Activated T-cell treated with anti-CD3 and anti-CD28 coated beads for 1 hour (primary cell): Measurements from ENCODE around the gene ATP5F1E.

Experiments used
- DNase-seq: peaks from one replicate; pipeline ENCODE4 v3.0.0-alpha.2; 2020; ENCODE audit warnings: low read depth

The ATP5F1E gene

GRCh38 chr20:59005523-59006166 is 26.5 kb downstream of the ATP5F1E start:
- DNase-seq: no peak

- DNase-seq: peak; percentile 36
Observed at GRCh38 chr20:59004763-59005522, 27.2 kb downstream of the ATP5F1E start.

- peak; percentile 40 for DNase-seq
Observed at GRCh38 chr20:59004493-59004762, 27.7 kb downstream of the ATP5F1E start.

- DNase-seq: no peak
Observed at GRCh38 chr20:59003836-59004492, 28.2 kb downstream of the ATP5F1E start.

- DNase-seq: no peak
Observed at GRCh38 chr20:59002874-59003399, 29.2 kb downstream of the ATP5F1E start.

- DNase-seq: no peak
Observed at GRCh38 chr20:59002388-59002787, 29.7 kb downstream of the ATP5F1E start.

GRCh38 chr20:59001449-59002171 is 30.5 kb downstream of the ATP5F1E start:
- no peak for DNase-seq

- DNase-seq: no peak
Observed at GRCh38 chr20:59001068-59001448, 31.1 kb downstream of the ATP5F1E start.

GRCh38 chr20:59000326-59000725 is 31.8 kb downstream of the ATP5F1E start:
- no peak for DNase-seq

GRCh38 chr20:58998656-58999055 is 33.5 kb downstream of the ATP5F1E start:
- DNase-seq: no peak

- DNase-seq: no peak
Observed at GRCh38 chr20:58997141-58997770, 34.9 kb downstream of the ATP5F1E start.

GRCh38 chr20:58996226-58996611 is 35.9 kb downstream of the ATP5F1E start:
- no peak for DNase-seq

- no peak for DNase-seq
Observed at GRCh38 chr20:58995461-58996225, 36.5 kb downstream of the ATP5F1E start.

GRCh38 chr20:58994390-58995159 is 37.6 kb downstream of the ATP5F1E start:
- no peak for DNase-seq

GRCh38 chr20:58993332-58994248 is 38.5 kb downstream of the ATP5F1E start:
- DNase-seq: no peak

GRCh38 chr20:58992911-58993310 is 39.2 kb downstream of the ATP5F1E start:
- DNase-seq: no peak

GRCh38 chr20:58991715-58992114 is 40.4 kb downstream of the ATP5F1E start:
- DNase-seq: no peak

GRCh38 chr20:58990651-58991445 is 41.3 kb downstream of the ATP5F1E start:
- no peak for DNase-seq

- no peak for DNase-seq
Observed at GRCh38 chr20:58989196-58989595, 42.9 kb downstream of the ATP5F1E start.
